Colonic mucosa (tissue), 4 donors: ENCODE measurements around the gene EGFL7. TPM values are rescaled to one million over a fixed set of nuclear protein-coding genes. Genes with fewer than 3 reads are reported as not detected.

Experiments
- DNase-seq: peaks from one replicate; pipeline ENCODE4 v3.0.0-alpha.2; 2020
- H3K27ac ChIP-seq: fragments of 200-600 bp; one replicate; pipeline ENCODE4 v1.8.0; 2021
- H3K27me3 ChIP-seq: fragments of 200-600 bp; one replicate; pipeline ENCODE4 v1.8.0; 2021
- H3K36me3 ChIP-seq: fragments of 200-600 bp; one replicate; pipeline ENCODE4 v1.8.0; 2021
- H3K4me1 ChIP-seq: fragments of 200-600 bp; one replicate; pipeline ENCODE4 v1.8.0; 2021; ENCODE audit warnings: mild to moderate bottlenecking
- H3K4me3 ChIP-seq: fragments of 200-600 bp; one replicate; pipeline ENCODE4 v1.8.0; 2021
- H3K9ac ChIP-seq, 2 donors: one replicate each; pipeline ENCODE4 v1.7.0; 2013; ENCODE audit warnings: control low read depth in 2 of 2, low read depth in 2 of 2, low read length in 2 of 2
- H3K9me3 ChIP-seq: fragments of 200-600 bp; one replicate; pipeline ENCODE4 v1.8.0; 2021
- CTCF ChIP-seq: fragments of 200-600 bp; IDR thresholded peaks from one replicate; pipeline ENCODE4 v1.8.0; 2022; ENCODE audit warnings: antibody characterized with exemption, mild to moderate bottlenecking
- intact Hi-C: fragments of 100-400 bp; cut with DNase I; formaldehyde crosslinking; loops from one replicate; pipeline ENCODE4 v1.14.1; 2022
- total RNA-seq, 2 donors: library from RNA; stranded (reverse); fragmentation: NEBNext Ultra II Directional in 1 of 2; extraction: Animal tissue kit (Norgen Biotek cat#: 25700) in 1 of 2; gene quantifications; one replicate each; pipeline ENCODE4 v1.2.1, GENCODE V29; 2021
- donor health status: healthy.
- donor health status: DM: no; HTN: no; CAD: no.
- donor health status: DM: no; HTN: no; CAD: no.

Gene EGFL7
- total RNA-seq, 2 donors from 2014 or later = 17.3 to 28.4 TPM

GRCh38 chr9:136664000-136664915, 1.5 kb downstream of the EGFL7 start:
- Histone ChIP-seq H3K4me3 (peak overlapping the region; percentile 40), H3K9me3 (no peaks in the 10 kb centered on the region), H3K9ac (peak overlapping the region in 1 of 2 donors; percentile 35), H3K27ac (no peak overlapping the region), H3K27me3 (peaks cover 52% of the 10 kb centered on the region), H3K4me1 (peaks cover 4% of the 10 kb centered on the region), H3K36me3 (no peaks in the 10 kb centered on the region)
- DNase-seq = no peak
- intact Hi-C loops = no loop called here
- no peak for TF ChIP-seq CTCF

GRCh38 chr9:136665111-136665703, 2.5 kb downstream of the EGFL7 start:
- H3K9ac ChIP-seq = peak overlapping the region in 1 of 2 donors; percentile 35
- no peak for DNase-seq

GRCh38 chr9:136665704-136666371, 3.1 kb downstream of the EGFL7 start:
- no peak for TF ChIP-seq CTCF
- peaks cover 57% of the 10 kb centered on the region for H3K27me3 ChIP-seq
- peak overlapping the region; percentile 40 for H3K4me3 ChIP-seq
- no peak overlapping the region for H3K27ac ChIP-seq
- peaks cover 4% of the 10 kb centered on the region for H3K4me1 ChIP-seq
- no peaks in the 10 kb centered on the region for H3K9me3 ChIP-seq
- intact Hi-C loops = no loop called here
- H3K36me3 ChIP-seq = no peaks in the 10 kb centered on the region
- no peak for DNase-seq
- no peak overlapping the region for H3K9ac ChIP-seq

More at GRCh38 chr9:136665111-136665703, 2.5 kb downstream of the EGFL7 start:
- Histone ChIP-seq H3K27me3 (peaks cover 56% of the 10 kb centered on the region), H3K9me3 (no peaks in the 10 kb centered on the region), H3K4me1 (peaks cover 4% of the 10 kb centered on the region), H3K27ac (no peak overlapping the region), H3K36me3 (no peaks in the 10 kb centered on the region), H3K4me3 (peak overlapping the region; percentile 40)
- TF ChIP-seq CTCF = no peak
- intact Hi-C loops = no loop called here

GRCh38 chr9:136666372-136667213, 3.9 kb downstream of the EGFL7 start:
- Histone ChIP-seq H3K9me3 (no peaks in the 10 kb centered on the region), H3K4me3 (peak overlapping the region; percentile 9), H3K9ac (peak overlapping the region in 1 of 2 donors; percentile 2), H3K4me1 (peaks cover 4% of the 10 kb centered on the region), H3K36me3 (no peaks in the 10 kb centered on the region), H3K27ac (no peak overlapping the region), H3K27me3 (peaks cover 57% of the 10 kb centered on the region)
- intact Hi-C loops = no loop called here
- no peak for TF ChIP-seq CTCF
- DNase-seq = no peak
